Measurements from ENCODE around the gene CHCHD10. TPM values are rescaled to one million over a fixed set of nuclear protein-coding genes. Genes with fewer than 3 reads are reported as not detected.

The CHCHD10 gene
- total and polyA plus RNA-seq, 2 of the 8 experiments (the other 6 are each of a cell fraction or from before 2014, with no cell fraction given), result 58.3 to 94.5 TPM

DNA sequence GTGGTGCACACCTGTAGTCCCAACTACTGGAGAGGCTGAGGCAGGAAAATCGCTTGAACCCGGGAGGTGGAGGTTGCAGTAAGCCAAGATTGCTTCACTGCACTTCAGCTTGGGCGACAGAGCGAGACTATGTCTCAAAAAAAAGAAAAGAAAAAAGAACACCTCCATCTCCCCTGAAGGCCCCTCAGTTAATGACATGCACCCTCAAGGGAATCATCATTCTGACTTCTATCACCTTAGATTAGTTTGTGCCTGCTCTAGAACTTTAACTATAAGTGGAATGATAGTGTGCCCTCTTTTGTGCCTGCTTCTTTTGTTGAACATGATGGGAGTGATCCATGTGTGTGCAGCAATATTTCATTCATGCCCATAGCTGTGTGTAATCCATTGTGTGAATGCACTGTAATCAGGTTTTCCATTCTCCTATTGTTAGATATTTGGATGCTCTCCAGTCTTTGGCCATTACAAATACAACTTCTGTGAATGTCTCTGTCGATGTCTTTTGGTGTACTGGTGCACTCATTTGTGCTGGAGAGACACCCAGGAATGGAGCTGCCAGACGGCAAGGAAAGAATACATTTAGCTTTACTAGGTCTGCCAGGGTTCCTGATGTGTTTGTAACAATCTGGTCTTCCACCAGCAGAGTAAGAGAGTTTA, 12.7 kb downstream of the CHCHD10 start (continued):
- TF ChIP-seq, protein P1, sequence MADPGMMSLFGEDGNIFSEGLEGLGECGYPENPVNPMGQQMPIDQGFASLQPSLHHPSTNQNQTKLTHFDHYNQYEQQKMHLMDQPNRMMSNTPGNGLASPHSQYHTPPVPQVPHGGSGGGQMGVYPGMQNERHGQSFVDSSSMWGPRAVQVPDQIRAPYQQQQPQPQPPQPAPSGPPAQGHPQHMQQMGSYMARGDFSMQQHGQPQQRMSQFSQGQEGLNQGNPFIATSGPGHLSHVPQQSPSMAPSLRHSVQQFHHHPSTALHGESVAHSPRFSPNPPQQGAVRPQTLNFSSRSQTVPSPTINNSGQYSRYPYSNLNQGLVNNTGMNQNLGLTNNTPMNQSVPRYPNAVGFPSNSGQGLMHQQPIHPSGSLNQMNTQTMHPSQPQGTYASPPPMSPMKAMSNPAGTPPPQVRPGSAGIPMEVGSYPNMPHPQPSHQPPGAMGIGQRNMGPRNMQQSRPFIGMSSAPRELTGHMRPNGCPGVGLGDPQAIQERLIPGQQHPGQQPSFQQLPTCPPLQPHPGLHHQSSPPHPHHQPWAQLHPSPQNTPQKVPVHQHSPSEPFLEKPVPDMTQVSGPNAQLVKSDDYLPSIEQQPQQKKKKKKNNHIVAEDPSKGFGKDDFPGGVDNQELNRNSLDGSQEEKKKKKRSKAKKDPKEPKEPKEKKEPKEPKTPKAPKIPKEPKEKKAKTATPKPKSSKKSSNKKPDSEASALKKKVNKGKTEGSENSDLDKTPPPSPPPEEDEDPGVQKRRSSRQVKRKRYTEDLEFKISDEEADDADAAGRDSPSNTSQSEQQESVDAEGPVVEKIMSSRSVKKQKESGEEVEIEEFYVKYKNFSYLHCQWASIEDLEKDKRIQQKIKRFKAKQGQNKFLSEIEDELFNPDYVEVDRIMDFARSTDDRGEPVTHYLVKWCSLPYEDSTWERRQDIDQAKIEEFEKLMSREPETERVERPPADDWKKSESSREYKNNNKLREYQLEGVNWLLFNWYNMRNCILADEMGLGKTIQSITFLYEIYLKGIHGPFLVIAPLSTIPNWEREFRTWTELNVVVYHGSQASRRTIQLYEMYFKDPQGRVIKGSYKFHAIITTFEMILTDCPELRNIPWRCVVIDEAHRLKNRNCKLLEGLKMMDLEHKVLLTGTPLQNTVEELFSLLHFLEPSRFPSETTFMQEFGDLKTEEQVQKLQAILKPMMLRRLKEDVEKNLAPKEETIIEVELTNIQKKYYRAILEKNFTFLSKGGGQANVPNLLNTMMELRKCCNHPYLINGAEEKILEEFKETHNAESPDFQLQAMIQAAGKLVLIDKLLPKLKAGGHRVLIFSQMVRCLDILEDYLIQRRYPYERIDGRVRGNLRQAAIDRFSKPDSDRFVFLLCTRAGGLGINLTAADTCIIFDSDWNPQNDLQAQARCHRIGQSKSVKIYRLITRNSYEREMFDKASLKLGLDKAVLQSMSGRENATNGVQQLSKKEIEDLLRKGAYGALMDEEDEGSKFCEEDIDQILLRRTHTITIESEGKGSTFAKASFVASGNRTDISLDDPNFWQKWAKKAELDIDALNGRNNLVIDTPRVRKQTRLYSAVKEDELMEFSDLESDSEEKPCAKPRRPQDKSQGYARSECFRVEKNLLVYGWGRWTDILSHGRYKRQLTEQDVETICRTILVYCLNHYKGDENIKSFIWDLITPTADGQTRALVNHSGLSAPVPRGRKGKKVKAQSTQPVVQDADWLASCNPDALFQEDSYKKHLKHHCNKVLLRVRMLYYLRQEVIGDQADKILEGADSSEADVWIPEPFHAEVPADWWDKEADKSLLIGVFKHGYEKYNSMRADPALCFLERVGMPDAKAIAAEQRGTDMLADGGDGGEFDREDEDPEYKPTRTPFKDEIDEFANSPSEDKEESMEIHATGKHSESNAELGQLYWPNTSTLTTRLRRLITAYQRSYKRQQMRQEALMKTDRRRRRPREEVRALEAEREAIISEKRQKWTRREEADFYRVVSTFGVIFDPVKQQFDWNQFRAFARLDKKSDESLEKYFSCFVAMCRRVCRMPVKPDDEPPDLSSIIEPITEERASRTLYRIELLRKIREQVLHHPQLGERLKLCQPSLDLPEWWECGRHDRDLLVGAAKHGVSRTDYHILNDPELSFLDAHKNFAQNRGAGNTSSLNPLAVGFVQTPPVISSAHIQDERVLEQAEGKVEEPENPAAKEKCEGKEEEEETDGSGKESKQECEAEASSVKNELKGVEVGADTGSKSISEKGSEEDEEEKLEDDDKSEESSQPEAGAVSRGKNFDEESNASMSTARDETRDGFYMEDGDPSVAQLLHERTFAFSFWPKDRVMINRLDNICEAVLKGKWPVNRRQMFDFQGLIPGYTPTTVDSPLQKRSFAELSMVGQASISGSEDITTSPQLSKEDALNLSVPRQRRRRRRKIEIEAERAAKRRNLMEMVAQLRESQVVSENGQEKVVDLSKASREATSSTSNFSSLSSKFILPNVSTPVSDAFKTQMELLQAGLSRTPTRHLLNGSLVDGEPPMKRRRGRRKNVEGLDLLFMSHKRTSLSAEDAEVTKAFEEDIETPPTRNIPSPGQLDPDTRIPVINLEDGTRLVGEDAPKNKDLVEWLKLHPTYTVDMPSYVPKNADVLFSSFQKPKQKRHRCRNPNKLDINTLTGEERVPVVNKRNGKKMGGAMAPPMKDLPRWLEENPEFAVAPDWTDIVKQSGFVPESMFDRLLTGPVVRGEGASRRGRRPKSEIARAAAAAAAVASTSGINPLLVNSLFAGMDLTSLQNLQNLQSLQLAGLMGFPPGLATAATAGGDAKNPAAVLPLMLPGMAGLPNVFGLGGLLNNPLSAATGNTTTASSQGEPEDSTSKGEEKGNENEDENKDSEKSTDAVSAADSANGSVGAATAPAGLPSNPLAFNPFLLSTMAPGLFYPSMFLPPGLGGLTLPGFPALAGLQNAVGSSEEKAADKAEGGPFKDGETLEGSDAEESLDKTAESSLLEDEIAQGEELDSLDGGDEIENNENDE (IDR thresholded peaks at IDR 0.05; ENCODE audit: insufficient replicate concordance, low read length), result no peak
- TF ChIP-seq CHD1 (IDR thresholded peaks at IDR 0.05; ENCODE audit: low read depth, low read length), result no peak
